H1 (cell line): Measurements from ENCODE around the gene TMEM255B.

Experiments used
- ASH2L ChIP-seq: fragments of 200-600, 300-600 bp; sonication (generic); IDR thresholded peaks from one replicate; pipeline ENCODE4 v1.7.1; 2017; ENCODE audit warnings: low read length
- EZH2 ChIP-seq: fragments of 200-600 bp; sonication (generic); IDR thresholded peaks from 2 replicates; pipeline ENCODE4 v1.7.1; 2012; ENCODE audit warnings: low read depth, mild to moderate bottlenecking, moderate library complexity, low read length, inconsistent platforms; ENCODE audit not compliant: severe bottlenecking
- POLR2A ChIP-seq, 2 experiments: IDR thresholded peaks; 1 replicate in 1 of 2; 2 replicates in 1 of 2; pipeline ENCODE4 v1.6.1; 2011; ENCODE audit warnings: low read depth in 2 of 2, low read length in 2 of 2, mild to moderate bottlenecking in 2 of 2; ENCODE audit errors: control extremely low read depth in 1 of 2
- POLR2AphosphoS5 ChIP-seq: IDR thresholded peaks from 2 replicates; pipeline ENCODE4 v1.6.1; 2011; ENCODE audit warnings: low read depth, low read length
- RAD21 ChIP-seq, 2 experiments: IDR thresholded peaks in 1 of 2; conservative IDR thresholded peaks in 1 of 2; 2 replicates each; pipeline ENCODE4 v1.6.1; 2011; ENCODE audit warnings: low read depth in 2 of 2, low read length in 2 of 2, improper control_type of control experiment in 1 of 2, inconsistent platforms in 1 of 2, mild to moderate bottlenecking in 1 of 2, moderate library complexity in 1 of 2
- TEAD4 ChIP-seq: IDR thresholded peaks from 2 replicates; pipeline ENCODE4 v1.6.1; 2012; ENCODE audit warnings: low read depth, low read length, inconsistent platforms, mixed read lengths
- ZNF274 ChIP-seq: IDR thresholded peaks from 2 replicates; pipeline ENCODE4 v1.7.0; 2012; ENCODE audit warnings: low read length, borderline replicate concordance; ENCODE audit errors: extremely low read depth
- TF ChIP-seq, protein P1 (sequence below): IDR thresholded peaks from 2 replicates; pipeline ENCODE4 v1.6.1; 2012; ENCODE audit warnings: low read length, inconsistent platforms
- TF ChIP-seq, protein P2 (sequence below), 3 experiments: IDR thresholded peaks; 1 replicate in 2 of 3; 2 replicates in 1 of 3; pipeline versions ENCODE4 v1.5.1 to v1.6.1; 2011; ENCODE audit warnings: low read length in 3 of 3, mild to moderate bottlenecking in 3 of 3, inconsistent platforms in 2 of 3, low read depth in 1 of 3, moderate library complexity in 1 of 3; ENCODE audit not compliant: insufficient read depth in 1 of 3; ENCODE audit errors: control extremely low read depth in 1 of 3
- TF ChIP-seq, protein P3 (sequence below): IDR thresholded peaks from 2 replicates; pipeline ENCODE4 v1.6.1; 2012; ENCODE audit warnings: inconsistent platforms

DNA sequence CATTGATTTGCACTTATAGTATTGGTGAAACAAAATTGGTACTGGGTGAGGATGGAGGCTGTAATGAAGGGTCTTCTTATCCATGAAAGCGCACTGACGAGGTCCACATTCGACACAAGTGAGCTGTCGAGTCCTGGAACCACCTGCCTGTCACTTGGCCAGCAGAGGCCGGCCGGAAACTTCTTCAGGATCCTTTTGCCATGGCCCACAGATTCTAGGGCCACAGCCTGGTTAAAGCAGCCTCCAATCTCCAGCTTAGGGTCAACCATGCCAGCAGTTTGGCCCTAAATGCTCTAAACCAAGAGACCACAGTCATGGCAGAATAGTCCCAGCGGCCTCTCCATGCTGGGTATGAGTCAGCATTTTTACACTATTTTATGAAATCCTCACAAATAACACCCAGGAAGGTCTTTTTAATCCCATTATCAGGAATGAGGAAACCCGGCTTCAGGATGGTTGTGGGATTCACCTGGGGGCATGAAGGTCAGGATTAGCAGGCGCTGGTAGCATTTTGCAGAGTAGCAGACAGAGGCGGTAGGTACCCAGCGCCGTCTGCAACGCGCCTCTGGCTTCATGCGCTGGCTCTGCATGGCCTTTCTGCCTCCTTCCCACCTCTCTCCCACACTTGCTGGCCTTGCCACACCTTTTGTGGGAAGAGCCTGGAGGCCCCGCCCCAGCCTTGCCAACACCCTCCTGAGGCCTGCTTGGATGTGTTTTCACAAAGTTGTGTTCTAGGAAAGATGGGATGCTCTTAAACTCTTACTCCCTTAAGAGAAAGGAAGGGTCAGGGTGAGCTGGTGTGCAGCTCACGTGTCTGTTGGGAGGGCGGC is 89.6 kb downstream of the TMEM255B start:
- TF ChIP-seq ASH2L (no peak), ZNF274 (no peak), TEAD4 (no peak), POLR2AphosphoS5 (no peak), POLR2A (IDR thresholded peaks at IDR 0.05; ENCODE audit: control extremely low read depth in 1 of 2, low read depth in 2 of 2, low read length in 2 of 2) (no peak), EZH2 (no peak), RAD21 (IDR thresholded peaks at IDR 0.05 in 1 of 2, conservative IDR thresholded peaks at IDR 0.05 in 1 of 2; ENCODE audit: low read depth in 2 of 2, low read length in 2 of 2) (no peak)
- TF ChIP-seq, protein P1, sequence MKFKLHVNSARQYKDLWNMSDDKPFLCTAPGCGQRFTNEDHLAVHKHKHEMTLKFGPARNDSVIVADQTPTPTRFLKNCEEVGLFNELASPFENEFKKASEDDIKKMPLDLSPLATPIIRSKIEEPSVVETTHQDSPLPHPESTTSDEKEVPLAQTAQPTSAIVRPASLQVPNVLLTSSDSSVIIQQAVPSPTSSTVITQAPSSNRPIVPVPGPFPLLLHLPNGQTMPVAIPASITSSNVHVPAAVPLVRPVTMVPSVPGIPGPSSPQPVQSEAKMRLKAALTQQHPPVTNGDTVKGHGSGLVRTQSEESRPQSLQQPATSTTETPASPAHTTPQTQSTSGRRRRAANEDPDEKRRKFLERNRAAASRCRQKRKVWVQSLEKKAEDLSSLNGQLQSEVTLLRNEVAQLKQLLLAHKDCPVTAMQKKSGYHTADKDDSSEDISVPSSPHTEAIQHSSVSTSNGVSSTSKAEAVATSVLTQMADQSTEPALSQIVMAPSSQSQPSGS = no peak
- TF ChIP-seq, protein P2, sequence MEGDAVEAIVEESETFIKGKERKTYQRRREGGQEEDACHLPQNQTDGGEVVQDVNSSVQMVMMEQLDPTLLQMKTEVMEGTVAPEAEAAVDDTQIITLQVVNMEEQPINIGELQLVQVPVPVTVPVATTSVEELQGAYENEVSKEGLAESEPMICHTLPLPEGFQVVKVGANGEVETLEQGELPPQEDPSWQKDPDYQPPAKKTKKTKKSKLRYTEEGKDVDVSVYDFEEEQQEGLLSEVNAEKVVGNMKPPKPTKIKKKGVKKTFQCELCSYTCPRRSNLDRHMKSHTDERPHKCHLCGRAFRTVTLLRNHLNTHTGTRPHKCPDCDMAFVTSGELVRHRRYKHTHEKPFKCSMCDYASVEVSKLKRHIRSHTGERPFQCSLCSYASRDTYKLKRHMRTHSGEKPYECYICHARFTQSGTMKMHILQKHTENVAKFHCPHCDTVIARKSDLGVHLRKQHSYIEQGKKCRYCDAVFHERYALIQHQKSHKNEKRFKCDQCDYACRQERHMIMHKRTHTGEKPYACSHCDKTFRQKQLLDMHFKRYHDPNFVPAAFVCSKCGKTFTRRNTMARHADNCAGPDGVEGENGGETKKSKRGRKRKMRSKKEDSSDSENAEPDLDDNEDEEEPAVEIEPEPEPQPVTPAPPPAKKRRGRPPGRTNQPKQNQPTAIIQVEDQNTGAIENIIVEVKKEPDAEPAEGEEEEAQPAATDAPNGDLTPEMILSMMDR (IDR thresholded peaks at IDR 0.05; ENCODE audit: control extremely low read depth in 1 of 3, insufficient read depth in 1 of 3, low read depth in 1 of 3, low read length in 3 of 3) = no peak
- TF ChIP-seq, protein P3, sequence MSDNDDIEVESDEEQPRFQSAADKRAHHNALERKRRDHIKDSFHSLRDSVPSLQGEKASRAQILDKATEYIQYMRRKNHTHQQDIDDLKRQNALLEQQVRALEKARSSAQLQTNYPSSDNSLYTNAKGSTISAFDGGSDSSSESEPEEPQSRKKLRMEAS = no peak; the same call in 1 of the 2 replicates
